HPDE6-E6E7 (cell line): ENCODE measurements around the gene MTMR3.

Experiments used
- DNase-seq: peaks from one replicate; pipeline ENCODE4 v3.0.0; 2011; ENCODE audit warnings: missing footprints; ENCODE audit errors: extremely low spot score

Gene MTMR3

DNA sequence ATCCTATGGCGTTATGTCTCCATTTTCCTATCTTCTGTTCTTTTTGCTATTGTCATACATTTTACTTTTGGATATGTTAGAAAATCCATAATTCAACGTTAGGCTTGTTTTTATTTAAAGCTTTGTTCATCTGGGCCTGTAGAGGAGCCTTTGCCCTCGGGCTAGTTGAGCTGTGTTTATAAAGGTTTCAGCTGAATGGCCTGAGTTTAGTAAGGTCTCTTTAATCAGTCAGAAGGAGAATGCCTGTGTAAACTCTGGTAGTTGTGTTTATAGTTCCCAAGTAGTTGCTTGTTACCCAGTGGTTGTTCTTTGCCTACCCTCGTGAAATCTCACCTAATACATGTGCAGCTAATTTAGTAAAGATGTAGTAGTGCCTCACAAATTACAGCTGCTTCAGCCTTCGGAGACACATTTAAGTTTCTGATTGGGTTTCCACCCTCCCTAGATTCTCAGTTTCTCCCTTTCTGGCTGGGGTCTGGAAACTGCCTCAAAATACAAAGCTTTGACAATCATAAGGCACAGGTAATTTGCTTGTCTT, 33.1 kb downstream of the MTMR3 start:
- DNase-seq: no peak

DNA sequence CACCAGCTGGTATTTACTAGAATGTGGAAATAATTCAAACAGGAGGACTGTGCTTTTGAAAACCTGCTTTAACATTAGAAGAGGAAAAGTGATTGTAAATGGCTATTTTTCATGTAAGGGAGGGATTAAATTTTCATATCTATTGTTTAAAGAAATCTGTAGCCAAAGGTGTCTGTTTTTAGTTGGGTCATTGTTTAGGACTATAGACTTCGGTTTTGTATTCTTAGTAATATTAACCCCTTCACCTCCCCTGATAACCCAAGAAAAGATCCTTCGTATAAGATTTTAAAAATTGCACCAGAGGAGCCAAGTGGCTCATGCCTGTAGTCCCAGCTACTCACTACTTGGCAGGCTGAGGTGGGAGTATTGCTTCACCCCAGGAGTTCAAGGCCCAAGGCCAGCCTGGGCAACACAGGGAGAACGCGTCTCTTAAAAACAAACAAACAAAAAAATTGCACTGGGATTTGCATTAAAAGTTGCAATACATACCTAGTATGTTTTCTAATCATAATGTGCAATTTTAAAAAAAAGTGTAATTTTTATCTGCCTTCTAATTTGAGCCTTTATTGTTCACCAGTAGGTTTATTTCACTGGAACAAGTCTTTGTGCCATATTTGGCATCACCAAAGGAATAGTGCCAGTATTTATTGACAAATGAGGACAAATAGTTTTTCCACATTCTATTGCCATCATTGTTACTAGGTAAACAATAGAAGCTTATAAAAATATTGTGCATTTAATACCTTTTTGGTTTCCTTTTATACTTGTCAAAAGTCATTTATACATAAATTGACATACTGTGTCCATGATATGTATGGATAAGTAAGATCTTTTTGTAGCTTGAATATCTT, 34.3 kb downstream of the MTMR3 start:
- no peak for DNase-seq

DNA sequence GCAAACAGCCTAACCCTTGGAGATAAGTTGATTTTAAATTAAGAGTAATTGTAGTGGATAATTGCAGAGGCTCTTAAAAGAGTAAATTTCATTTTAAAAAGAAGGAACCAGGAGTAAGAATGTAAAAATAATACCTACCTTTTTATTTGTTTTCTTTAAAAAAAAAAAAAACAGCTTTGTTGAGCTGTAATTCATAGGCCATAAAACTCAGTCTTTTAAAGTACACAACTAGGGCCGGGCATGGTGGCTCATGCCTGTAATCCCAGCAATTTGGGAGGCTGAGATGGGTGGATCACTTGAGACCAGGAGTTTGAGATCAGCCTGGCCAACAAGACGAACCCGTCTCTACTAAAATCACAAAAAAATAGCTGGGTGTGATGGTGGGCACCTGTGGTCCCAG, 42.4 kb downstream of the MTMR3 start:
- DNase-seq: no peak

DNA sequence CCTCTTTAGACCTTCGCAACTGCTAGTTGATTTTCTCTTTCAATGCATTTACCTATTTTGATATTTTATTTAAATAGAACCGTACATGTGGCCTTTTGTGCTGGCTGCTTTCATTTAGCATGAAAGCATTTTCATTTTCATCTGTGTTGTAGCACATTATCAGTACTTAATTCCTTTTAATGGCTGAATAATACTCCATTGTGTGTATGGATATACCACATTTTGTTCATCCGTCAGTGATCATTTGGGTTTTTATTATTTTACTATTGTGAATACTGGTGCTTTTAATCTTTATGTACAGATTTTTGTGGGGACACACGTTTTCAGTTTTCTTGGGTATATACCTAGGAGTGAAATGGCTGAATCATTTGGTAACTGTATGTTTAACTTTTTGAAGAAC, 43.1 kb downstream of the MTMR3 start:
- DNase-seq: no peak

DNA sequence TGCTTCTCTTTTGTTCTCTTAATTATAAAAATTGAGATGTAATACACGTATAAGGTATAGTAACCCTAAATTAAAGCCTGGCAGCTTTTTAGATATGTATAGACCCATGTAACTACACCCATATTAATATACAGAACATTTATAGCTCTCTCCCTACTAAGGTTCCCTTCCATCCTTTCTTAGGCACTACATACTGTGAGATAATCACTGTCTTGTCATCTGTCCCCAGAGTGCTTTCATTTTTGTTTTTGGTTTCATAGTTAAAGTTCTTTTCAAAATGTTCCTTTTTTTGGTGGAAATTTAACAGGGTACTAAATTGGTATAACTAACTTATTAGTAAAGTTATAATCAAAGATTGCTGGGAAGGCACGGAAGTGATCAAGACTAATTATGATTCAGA, 49.2 kb downstream of the MTMR3 start:
- no peak for DNase-seq

DNA sequence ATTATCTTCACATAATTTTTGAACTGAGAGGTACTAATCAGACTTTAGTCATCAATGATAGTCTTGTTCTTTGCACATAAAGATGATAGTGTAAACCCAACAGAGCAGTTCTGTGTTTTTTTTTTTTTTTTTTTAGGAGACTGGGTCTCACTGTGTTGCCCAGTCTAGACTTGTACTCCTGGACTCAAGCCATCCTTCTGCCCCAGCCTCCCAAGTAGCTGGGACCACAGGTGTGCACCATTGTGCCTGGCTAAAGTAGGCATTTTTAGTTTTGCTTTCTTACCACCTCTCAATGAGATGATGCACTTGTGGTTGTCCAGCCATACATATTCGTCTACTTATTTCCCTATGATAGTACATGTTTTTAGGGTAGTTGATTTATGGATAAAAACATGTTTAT, 50.6 kb downstream of the MTMR3 start:
- DNase-seq: no peak

DNA sequence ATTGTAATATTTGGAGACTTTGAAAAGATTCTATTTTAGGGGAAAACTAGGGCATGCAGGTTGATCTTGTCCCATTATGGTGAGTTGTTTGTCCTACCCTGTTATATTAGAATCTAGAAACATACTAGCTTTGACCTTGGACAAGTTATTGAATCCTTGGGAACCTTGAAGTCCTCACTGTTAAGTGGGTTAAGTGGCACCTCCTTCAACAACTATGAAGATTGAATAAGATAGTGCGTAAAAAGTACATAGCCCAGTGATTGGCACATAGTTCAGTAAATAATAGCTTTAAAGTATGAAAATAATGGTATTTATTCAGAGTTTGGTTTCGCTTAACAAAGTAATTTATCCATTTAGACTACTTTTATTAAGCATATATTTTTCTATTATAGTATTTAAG, 51.6 kb downstream of the MTMR3 start:
- no peak for DNase-seq

DNA sequence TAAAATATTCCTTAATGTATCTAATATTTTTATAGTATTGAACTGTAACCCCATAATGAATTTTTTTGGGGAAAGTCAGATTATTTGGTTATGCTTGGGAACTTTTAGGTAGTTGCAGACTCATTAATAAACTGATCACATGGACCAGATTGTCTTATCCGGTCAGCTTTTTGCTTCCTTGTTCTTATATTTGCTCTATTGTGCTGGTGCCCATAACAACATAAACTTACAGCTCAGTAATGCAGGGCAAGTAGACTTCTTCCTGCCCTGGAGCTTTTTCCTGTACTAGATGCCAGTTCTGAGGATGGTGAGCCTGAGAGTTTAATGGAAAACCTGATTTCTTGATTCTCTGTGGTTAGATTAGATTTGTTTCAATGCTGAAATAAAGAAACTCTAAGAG, 53.2 kb downstream of the MTMR3 start:
- DNase-seq: no peak

DNA sequence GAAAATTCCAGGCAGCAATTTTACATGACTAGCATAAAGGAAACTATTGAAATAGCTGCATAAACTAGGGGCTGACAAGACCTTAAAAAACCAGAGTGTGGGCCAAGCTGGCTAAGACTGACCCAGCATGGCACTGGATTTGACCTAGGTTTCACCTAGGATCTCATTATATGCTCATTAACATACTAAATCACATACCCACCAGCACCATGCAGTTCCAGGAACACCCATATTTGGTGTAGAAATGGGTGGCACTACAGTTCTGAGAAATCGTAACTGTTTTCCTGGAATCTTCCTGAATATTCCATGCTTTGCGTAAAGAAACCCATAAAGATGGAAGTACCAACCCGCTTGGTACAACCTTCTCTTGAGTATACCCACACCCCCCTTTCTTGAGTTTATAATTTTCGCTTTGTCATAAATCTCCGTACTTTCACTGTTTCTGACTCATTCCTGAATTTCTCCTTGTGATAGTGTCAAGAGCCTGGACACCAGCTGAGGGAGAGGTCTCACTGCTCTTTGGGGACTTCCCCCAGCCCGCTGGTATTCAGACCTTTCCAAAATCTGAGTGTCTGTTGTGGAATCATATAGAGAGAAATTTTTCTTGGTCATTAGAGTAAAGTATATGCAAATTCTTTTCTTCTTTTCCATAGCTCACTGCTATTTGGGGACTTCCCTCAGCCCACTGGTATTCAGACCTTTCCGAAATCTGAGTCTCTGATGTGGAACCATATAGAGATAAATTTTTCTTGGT, 55.1 kb downstream of the MTMR3 start:
- DNase-seq: no peak

DNA sequence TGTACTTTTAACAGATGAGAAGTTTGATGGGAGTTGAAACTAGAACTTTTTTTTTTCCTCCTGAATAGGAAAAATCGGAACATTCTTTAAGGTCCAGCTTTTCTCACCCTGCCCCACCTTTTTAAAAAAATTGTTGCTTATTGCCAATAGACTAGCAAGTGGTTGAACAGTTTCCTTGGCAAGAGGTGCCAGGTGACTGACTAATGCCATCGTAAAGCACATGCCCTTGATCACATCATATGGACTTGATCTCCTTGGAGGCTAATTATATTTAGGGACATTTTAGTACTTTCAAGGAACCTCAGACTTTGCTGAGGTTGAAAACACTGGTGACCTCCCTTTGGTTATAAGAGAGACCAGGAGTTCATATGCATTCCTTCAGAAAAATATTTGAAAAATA, 57.6 kb downstream of the MTMR3 start:
- no peak for DNase-seq

DNA sequence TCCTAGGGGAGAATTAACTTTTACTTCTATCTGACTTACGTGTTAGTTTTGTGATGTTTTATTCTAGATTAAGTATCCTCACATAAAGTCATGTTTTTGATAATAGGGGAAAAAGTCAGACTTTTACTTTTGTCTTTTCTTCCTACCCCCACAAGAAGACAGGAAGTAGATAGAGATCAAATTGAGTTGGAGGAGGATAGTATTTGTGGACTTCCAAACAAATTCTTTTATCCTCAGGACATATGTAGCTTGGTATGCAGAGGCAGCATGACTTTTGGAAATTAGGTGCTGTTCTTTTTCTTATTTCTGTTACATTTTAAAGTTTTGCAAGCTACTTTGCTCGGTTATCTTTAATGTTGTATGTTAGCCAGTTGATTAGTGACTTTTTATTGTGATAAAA, 61.4 kb downstream of the MTMR3 start:
- no peak for DNase-seq

DNA sequence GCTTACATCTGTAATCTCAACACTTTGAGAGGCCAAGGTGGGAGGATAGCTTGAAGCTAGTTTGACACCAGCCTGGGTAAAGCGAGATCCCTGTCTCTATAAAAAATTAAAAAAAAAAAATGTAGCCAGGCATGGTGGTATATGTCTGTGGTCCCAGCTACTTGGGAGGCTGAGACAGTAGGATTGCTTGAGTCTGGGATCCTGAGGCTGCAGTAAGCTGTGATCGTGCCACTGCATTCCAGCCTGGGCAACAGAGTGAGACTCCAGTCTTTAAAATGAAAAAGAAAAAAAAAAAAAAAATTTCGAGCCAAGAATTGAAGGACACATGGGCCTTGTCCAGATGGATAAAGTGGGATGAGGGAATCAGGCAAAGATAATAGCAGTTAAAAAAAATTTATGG, 62.5 kb downstream of the MTMR3 start:
- no peak for DNase-seq

DNA sequence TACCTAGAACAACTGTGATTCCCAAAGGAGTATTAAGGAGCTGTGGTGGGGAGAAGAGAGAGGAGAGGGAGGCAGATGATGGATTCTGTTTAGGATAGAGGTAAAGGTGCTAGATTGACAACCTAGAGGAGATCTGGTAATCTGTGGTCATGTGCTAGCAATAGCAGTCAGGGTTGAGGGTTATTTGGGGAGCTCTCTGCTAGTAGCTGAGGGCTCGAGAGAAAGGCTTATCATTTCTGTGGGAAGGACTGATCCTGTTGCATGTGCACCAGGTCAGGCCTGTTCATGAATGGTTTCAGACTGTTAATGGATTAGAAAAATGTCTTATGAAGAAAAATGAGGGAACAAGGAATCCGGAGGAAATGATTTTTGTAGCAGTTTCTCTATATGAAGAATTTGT, 63.2 kb downstream of the MTMR3 start:
- DNase-seq: no peak

DNA sequence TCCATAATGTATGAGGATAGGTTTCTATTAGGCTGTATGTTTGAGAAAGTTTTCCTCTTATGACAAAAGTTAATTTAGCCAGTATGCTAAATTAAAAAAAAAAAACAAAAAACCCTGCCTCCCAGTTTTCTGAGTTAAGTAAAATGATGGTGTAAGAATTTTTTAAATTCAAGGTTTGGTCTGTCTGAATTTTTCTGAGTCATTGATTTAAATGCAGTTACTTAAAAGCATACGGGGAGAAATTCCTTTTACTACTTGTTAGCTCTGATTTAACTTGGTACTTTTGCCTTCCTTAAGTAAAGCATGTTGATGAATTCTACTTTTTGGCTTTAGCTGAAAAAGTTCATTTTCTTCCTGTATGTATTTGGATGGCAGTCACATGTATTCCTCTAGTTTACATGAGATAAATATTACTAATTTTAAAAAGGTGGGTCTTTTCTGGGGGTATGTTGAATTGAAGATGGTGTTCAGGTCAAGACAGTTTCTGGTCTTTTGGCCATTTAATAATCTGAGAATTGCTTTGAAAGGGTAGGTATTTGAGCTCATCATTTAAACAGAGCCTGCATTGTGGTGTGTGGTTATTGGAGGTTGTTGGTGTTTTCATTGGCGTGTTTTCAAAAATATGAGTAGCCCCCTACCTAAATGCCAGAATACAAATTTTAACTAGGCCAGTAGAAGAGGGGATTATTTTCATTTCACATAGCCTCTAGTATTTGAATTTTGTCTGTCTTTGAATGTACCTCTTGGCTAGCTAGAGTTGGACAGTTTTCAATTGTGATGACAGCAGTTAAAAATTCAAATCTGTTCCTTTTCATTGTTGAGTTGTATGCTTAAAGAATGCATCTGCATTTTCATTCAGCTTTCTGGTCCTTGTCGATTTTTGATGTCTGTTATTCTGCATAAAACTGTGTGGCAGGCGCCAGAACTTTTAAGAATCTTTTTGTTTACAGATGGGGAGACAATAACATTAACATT, 64.7 kb downstream of the MTMR3 start:
- DNase-seq: no peak

DNA sequence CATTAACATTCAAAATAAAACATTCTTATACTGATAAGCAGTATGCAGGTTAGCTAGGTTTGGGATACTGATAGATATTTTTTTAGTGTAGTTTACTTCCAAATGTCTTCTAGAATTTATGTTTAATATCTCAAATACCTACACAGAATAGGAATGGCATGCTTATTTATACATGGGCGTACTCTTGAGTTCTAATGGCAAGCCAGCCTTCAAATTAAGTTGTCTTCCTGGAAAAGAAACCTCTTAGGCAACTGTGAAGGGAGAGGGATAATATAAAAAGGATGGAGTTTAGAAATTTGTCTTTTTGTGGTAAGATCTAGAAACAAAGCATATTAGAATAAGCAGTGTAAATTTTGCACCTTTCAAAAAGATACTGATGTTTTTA, 65.4 kb downstream of the MTMR3 start:
- DNase-seq: no peak

DNA sequence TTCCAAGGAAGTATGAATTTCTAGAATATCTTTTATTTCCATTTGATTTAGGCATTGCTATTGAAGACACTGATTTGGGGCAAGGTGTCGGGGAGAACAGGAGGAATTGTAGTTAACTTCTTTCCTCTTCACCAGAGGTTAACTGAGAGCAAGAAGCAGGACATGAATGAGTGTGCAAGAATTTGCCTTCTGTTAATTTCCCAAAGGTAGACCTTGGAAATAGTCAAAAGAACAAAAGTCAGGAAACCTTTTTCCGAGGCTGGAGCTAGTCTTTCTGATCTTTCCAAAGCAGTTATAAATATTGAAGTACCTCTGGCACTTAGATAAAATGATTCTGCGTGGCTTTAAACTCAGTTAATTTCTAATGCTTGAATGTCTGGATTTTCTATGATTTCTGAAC, 66.9 kb downstream of the MTMR3 start:
- no peak for DNase-seq

DNA sequence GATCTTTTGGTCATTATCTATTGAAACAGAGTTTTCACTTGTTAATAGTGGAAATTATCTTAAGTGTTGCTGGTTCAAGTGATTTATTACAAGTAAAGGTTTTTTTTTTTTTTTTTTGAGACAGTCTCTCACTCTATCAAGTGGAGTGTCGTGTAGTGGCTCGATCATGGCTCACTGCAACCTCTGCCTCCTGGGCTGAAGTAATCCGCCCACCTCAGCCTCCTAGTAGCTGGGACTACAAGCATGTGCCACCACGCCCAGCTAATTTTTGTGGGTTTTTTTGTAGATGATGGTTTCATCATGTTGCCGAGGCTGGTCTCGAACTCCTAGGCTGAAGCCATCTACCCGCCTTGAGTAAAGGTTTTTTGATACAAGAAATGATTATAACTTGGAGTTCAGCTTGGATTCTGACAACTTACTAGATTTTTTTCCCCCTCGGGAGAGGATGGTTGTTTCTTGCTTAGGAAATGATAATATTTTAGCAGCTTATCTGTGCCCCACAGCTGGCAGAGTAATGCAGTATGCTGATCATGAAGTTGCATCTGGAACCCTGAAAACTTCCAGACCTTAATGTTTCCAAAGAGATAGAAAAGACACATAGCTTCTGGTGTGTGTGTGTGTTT, 68.9 kb downstream of the MTMR3 start:
- no peak for DNase-seq

DNA sequence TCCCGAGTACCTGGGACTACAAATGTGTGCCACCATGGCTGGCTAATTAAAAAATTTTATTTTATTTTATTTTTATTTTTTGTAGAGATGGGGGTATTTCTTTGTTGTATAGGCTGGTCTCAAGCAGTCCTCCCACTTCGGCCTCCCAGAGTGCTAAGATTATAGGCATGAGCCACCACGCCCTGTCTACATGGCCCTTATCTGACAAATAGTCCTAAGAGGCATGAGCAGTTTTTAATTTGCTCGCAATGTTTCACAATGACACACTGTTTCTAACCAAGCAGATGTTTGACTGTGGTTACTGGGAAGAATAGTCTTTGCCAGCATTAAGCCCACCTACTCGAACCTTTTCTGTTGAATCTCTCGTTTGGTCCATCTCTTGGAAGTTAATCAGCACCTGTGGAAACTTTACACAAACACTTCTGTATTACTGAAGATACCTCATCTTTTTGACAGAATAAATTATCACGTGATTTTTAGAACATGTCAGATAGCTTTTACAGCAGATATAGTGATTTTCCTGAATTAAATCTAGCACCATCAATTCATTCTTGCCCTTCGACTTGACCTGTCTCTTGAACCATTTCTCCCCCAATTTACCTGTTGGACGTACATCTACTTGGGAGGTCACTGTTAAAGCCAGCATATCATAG, 71.4 kb downstream of the MTMR3 start:
- no peak for DNase-seq

DNA sequence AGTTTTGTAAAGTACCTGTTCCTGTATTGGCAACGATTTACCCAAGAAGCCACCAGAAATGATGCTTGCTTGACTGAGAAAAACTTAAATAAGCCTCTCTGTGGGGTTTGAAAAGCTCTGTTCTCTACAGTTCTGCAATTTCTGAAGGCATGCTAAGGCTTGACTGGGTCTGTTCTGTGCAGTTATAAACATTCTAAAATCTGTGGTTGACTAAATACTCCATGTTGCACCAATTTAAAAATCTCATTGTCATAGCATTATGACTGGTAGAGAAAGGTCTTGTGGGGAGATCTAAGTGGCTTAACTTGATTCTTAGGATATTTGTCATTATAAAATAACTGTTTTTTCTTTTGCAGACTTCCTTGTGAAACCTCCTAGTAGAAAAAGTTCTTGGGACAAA, 73.7 kb downstream of the MTMR3 start:
- no peak for DNase-seq

DNA sequence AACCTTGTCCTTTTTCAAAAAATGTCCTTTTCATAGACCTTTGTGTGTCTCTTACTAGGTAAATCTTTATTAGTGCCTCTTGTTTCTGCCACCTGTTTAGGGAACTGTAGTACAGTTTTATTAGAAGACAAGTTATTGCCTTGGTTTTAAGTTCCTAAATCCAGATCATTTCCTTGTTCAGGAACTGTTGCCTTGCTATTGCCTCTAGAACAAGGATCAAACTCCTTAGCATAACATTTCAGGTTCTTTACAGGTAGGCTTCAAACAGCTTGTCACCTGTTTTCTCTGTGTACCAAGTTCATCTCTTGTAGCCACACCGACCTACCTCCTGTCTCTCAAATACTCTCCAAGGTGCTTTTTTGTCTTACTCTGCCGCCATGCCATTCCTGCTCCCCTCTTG, 75.2 kb downstream of the MTMR3 start:
- DNase-seq: no peak

DNA sequence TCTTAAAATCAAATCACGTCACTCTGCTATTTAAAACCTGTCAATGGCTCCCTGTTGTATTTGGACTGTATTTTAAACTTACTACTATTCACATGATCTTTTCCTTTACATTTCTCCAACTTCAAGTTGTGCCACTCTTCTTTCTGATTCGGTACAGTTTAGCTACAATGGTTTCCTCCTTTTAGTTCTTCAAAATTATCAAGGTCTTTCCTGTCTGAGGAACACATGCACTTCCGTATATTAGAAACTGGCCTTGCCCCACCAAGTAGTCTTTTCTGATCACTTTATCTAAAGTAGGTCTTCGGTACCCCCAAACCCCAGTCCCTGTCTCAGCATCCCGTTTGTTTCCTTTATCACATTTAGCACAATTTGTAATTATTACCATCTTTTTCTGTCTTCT, 81.8 kb downstream of the MTMR3 start:
- DNase-seq: no peak
